Measurements from ENCODE around the gene MXD4.

DNA sequence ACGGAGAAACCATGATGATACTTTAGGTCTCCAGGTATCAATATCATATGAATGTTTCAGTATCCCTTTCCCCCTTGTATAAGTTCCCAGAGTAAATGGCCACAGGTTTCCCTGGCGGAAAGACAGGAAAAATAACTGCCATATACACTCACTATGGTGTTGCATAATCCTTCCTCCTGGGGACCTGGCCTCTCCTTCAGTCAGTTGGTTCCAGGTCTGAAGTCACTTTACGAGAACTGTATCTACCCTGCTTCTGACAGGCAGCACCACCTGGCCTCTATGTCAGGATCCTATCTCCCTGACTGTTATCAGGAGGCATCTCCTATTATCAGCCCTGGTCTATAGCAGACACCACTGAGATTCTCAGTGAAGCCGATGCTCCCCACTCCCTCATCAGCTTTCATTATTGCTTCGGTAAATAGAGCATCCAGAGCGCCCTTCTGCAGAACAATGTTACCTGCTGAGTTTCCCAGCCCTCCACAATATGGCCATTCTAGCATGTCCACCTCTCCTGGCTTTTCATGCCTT is 42.6 kb downstream of the MXD4 start:
- TF ChIP-seq, protein P1, sequence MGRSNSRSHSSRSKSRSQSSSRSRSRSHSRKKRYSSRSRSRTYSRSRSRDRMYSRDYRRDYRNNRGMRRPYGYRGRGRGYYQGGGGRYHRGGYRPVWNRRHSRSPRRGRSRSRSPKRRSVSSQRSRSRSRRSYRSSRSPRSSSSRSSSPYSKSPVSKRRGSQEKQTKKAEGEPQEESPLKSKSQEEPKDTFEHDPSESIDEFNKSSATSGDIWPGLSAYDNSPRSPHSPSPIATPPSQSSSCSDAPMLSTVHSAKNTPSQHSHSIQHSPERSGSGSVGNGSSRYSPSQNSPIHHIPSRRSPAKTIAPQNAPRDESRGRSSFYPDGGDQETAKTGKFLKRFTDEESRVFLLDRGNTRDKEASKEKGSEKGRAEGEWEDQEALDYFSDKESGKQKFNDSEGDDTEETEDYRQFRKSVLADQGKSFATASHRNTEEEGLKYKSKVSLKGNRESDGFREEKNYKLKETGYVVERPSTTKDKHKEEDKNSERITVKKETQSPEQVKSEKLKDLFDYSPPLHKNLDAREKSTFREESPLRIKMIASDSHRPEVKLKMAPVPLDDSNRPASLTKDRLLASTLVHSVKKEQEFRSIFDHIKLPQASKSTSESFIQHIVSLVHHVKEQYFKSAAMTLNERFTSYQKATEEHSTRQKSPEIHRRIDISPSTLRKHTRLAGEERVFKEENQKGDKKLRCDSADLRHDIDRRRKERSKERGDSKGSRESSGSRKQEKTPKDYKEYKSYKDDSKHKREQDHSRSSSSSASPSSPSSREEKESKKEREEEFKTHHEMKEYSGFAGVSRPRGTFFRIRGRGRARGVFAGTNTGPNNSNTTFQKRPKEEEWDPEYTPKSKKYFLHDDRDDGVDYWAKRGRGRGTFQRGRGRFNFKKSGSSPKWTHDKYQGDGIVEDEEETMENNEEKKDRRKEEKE (IDR thresholded peaks at IDR 0.05; ENCODE audit: borderline replicate concordance in 1 of 2, control insufficient read depth in 1 of 2, low read depth in 2 of 2, low read length in 1 of 2): no peak
- no peak for TF ChIP-seq POLR3A (IDR thresholded peaks at IDR 0.05; ENCODE audit: borderline replicate concordance, extremely low read depth, insufficient read depth, insufficient read length)
- no peak for TF ChIP-seq ZNF24 (IDR thresholded peaks at IDR 0.05)
- no peak for TF ChIP-seq CBX3 (IDR thresholded peaks at IDR 0.05; ENCODE audit: borderline replicate concordance in 1 of 2, low read length in 2 of 2)
- TF ChIP-seq CCAR2 (IDR thresholded peaks at IDR 0.05; ENCODE audit: low read depth, low read length): no peak
- no peak for TF ChIP-seq CTBP1 (IDR thresholded peaks at IDR 0.05; ENCODE audit: borderline replicate concordance)
- no peak for TF ChIP-seq POLR2AphosphoS5 (IDR thresholded peaks at IDR 0.05; ENCODE audit: control insufficient read depth, insufficient read depth, low read depth, low read length)
- TF ChIP-seq MXI1 (IDR thresholded peaks at IDR 0.05; ENCODE audit: low read depth, low read length): no peak
- TF ChIP-seq, protein P2, sequence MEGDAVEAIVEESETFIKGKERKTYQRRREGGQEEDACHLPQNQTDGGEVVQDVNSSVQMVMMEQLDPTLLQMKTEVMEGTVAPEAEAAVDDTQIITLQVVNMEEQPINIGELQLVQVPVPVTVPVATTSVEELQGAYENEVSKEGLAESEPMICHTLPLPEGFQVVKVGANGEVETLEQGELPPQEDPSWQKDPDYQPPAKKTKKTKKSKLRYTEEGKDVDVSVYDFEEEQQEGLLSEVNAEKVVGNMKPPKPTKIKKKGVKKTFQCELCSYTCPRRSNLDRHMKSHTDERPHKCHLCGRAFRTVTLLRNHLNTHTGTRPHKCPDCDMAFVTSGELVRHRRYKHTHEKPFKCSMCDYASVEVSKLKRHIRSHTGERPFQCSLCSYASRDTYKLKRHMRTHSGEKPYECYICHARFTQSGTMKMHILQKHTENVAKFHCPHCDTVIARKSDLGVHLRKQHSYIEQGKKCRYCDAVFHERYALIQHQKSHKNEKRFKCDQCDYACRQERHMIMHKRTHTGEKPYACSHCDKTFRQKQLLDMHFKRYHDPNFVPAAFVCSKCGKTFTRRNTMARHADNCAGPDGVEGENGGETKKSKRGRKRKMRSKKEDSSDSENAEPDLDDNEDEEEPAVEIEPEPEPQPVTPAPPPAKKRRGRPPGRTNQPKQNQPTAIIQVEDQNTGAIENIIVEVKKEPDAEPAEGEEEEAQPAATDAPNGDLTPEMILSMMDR (IDR thresholded peaks at IDR 0.05 in 2 of 3, conservative IDR thresholded peaks at IDR 0.05 in 1 of 3; ENCODE audit: insufficient read depth in 2 of 3, low read depth in 1 of 3, low read length in 3 of 3): no peak
- TF ChIP-seq, protein P3, sequence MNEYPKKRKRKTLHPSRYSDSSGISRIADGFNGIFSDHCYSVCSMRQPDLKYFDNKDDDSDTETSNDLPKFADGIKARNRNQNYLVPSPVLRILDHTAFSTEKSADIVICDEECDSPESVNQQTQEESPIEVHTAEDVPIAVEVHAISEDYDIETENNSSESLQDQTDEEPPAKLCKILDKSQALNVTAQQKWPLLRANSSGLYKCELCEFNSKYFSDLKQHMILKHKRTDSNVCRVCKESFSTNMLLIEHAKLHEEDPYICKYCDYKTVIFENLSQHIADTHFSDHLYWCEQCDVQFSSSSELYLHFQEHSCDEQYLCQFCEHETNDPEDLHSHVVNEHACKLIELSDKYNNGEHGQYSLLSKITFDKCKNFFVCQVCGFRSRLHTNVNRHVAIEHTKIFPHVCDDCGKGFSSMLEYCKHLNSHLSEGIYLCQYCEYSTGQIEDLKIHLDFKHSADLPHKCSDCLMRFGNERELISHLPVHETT (CRISPR knock-in tag; conservative IDR thresholded peaks at IDR 0.05 in 1 of 2, IDR thresholded peaks at IDR 0.05 in 1 of 2): no peak
- TF ChIP-seq RAD51 (IDR thresholded peaks at IDR 0.05; ENCODE audit: borderline replicate concordance, low read depth): no peak

All from K562 (cell line).